Gastrocnemius medialis (tissue), 4 donors: ENCODE results near the gene POLR3B.

Experiments
- CTCF ChIP-seq, 5 experiments: fragments of 450-650 bp in 3 of 5; fragments of 200-600 bp in 2 of 5; sonication (generic) in 2 of 5; IDR thresholded peaks in 4 of 5; conservative IDR thresholded peaks in 1 of 5; 1 replicate in 4 of 5; 2 replicates in 1 of 5; pipeline ENCODE4 v1.5.1; 2016 to 2019; ENCODE audit warnings: antibody characterized with exemption in 5 of 5, mild to moderate bottlenecking in 3 of 5, moderate library complexity in 3 of 5
- POLR2A ChIP-seq, 2 donors: fragments of 450-650 bp; IDR thresholded peaks; one replicate each; pipeline ENCODE4 v1.6.1; 2017; ENCODE audit warnings: antibody characterized with exemption in 2 of 2, mild to moderate bottlenecking in 2 of 2, moderate library complexity in 2 of 2

DNA sequence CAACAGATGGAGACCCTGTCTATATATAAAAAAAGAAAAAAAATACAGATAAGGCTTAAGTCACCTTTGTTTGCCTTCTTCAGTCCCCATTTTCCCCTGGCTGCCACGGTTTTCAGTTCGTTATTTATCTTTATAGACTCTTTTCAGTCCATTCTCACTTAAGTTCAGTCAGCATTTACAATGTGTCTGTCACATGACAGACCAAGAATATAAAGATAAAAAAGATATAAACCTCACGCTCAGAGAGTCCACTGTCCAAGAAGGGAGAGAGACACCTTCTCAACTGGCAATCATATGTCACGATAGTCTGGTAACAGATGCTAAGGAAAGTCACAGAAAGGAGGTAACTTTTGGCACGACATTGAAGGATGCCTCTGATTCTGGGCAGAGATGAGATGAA is 13.4 kb upstream of the POLR3B start:
- TF ChIP-seq CTCF (IDR thresholded peaks at IDR 0.05 in 4 of 5, conservative IDR thresholded peaks at IDR 0.05 in 1 of 5) (no peak), POLR2A (IDR thresholded peaks at IDR 0.05) (no peak)
